SU-DHL-6 (cell line): ENCODE data around the gene NUDT4.

ENCODE experiments used
- EZH2phosphoT487 ChIP-seq: fragments of 200-600 bp; sonication (generic), shearing (Covaris generic); conservative IDR thresholded peaks from 2 replicates; pipeline ENCODE4 v1.6.1; 2018; ENCODE audit warnings: mild to moderate bottlenecking, antibody characterized with exemption, low read length, moderate library complexity, mixed read lengths
- TF ChIP-seq, protein P1 (sequence below): fragments of 200-600 bp; sonication (generic); IDR thresholded peaks from one replicate; pipeline ENCODE4 v1.5.1; 2017; ENCODE audit warnings: antibody characterized with exemption, mild to moderate bottlenecking, low read length, moderate library complexity; ENCODE audit not compliant: insufficient read depth, poor library complexity, severe bottlenecking

DNA sequence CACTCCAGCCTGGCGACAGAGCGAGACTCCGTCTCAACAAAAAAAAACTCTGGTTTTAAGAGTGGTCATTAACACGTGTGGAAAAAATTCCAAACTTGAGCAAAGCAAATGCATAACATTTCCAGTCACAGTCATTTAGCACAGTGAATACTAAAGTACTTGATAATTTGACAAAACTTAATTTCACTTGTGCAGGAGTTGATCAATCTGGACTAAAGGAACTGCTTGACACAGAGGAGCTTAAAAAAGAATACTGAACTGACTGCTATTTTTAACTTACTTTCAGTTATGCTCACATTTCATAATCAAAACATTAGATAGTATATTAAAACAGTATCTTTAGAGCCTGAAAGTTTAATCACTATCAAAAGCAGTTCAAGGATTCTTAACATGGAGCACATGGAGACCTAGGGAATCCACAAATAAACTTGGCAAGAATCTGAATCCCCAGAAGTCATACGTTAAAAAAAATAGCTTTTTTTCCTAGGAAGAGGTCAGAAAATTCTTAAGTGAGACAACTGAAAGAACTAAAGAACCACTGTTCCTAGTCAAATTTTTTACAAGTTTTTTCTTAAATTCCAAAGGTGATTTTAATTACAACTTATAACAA, 56.6 kb downstream of the NUDT4 start:
- TF ChIP-seq, protein P1, sequence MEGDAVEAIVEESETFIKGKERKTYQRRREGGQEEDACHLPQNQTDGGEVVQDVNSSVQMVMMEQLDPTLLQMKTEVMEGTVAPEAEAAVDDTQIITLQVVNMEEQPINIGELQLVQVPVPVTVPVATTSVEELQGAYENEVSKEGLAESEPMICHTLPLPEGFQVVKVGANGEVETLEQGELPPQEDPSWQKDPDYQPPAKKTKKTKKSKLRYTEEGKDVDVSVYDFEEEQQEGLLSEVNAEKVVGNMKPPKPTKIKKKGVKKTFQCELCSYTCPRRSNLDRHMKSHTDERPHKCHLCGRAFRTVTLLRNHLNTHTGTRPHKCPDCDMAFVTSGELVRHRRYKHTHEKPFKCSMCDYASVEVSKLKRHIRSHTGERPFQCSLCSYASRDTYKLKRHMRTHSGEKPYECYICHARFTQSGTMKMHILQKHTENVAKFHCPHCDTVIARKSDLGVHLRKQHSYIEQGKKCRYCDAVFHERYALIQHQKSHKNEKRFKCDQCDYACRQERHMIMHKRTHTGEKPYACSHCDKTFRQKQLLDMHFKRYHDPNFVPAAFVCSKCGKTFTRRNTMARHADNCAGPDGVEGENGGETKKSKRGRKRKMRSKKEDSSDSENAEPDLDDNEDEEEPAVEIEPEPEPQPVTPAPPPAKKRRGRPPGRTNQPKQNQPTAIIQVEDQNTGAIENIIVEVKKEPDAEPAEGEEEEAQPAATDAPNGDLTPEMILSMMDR: no peak
- TF ChIP-seq EZH2phosphoT487: no peak
